Upper lobe of left lung (tissue), 4 donors: ENCODE results near the gene CDADC1.

Source experiments
- POLR2AphosphoS5 ChIP-seq, 2 donors: sonication (generic); formaldehyde crosslinking; IDR thresholded peaks; one replicate each; pipeline ENCODE4 v1.5.1; 2017; ENCODE audit warnings: antibody characterized with exemption in 2 of 2
- TF ChIP-seq, protein P1 (sequence below), 6 experiments: fragments of 450-650 bp in 4 of 6; fragments of 200-600 bp in 2 of 6; sonication (generic) in 2 of 6; IDR thresholded peaks; one replicate each; pipeline ENCODE4 v1.5.1; 2016 to 2019; ENCODE audit warnings: antibody characterized with exemption in 6 of 6

- no peak for TF ChIP-seq POLR2AphosphoS5 (IDR thresholded peaks at IDR 0.05)
- TF ChIP-seq, protein P1, sequence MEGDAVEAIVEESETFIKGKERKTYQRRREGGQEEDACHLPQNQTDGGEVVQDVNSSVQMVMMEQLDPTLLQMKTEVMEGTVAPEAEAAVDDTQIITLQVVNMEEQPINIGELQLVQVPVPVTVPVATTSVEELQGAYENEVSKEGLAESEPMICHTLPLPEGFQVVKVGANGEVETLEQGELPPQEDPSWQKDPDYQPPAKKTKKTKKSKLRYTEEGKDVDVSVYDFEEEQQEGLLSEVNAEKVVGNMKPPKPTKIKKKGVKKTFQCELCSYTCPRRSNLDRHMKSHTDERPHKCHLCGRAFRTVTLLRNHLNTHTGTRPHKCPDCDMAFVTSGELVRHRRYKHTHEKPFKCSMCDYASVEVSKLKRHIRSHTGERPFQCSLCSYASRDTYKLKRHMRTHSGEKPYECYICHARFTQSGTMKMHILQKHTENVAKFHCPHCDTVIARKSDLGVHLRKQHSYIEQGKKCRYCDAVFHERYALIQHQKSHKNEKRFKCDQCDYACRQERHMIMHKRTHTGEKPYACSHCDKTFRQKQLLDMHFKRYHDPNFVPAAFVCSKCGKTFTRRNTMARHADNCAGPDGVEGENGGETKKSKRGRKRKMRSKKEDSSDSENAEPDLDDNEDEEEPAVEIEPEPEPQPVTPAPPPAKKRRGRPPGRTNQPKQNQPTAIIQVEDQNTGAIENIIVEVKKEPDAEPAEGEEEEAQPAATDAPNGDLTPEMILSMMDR (IDR thresholded peaks at IDR 0.05) = no peak
Measured at GRCh38 chr13:49336655-49337054, 88.9 kb downstream of the CDADC1 start.
